HepG2 (cell line): ENCODE data around the gene SEMA3B. TPM values are rescaled to one million over a fixed set of nuclear protein-coding genes. Genes with fewer than 3 reads are reported as not detected.

ENCODE experiments used
- ARID4A ChIP-seq: sonication (generic); formaldehyde crosslinking; IDR thresholded peaks from 2 replicates; pipeline ENCODE4 v1.5.0; 2020; ENCODE audit warnings: mild to moderate bottlenecking, missing genetic modification reagents, borderline replicate concordance
- EED ChIP-seq: sonication (generic); formaldehyde crosslinking; IDR thresholded peaks from 2 replicates; pipeline ENCODE4 v1.5.0; 2020; ENCODE audit warnings: mild to moderate bottlenecking, missing genetic modification reagents
- FOXP1 ChIP-seq, 2 experiments: fragments of 450-650 bp in 1 of 2; IDR thresholded peaks; 2 replicates each; pipeline ENCODE4 v1.6.1; 2017 to 2018; ENCODE audit warnings: antibody characterized with exemption in 1 of 2
- HNF1B ChIP-seq: sonication (generic); formaldehyde crosslinking; IDR thresholded peaks from 2 replicates; pipeline ENCODE4 v1.5.1; 2020; ENCODE audit warnings: mild to moderate bottlenecking, moderate library complexity, missing genetic modification reagents
- MAFK ChIP-seq, 2 experiments: IDR thresholded peaks in 1 of 2; conservative IDR thresholded peaks in 1 of 2; 2 replicates each; pipeline ENCODE4 v1.6.1; 2011; ENCODE audit warnings: improper control_type of control experiment in 2 of 2, low read length in 2 of 2
- MIER3 ChIP-seq: IDR thresholded peaks from 2 replicates; pipeline ENCODE4 v1.6.1; 2016; ENCODE audit warnings: missing compliant biosample characterization, borderline replicate concordance
- MLXIP ChIP-seq: sonication (generic); formaldehyde crosslinking; IDR thresholded peaks from 2 replicates; pipeline ENCODE4 v1.9.0; 2021; ENCODE audit warnings: missing genetic modification reagents, borderline replicate concordance
- NCOA1 ChIP-seq: sonication (generic); formaldehyde crosslinking; IDR thresholded peaks from 2 replicates; pipeline ENCODE4 v1.9.0; 2021; ENCODE audit warnings: missing genetic modification reagents
- NFYB ChIP-seq: sonication (generic); formaldehyde crosslinking; IDR thresholded peaks from 2 replicates; pipeline ENCODE4 v1.4.0; 2020; ENCODE audit warnings: missing genetic modification reagents
- TOPORS ChIP-seq: sonication (generic); formaldehyde crosslinking; IDR thresholded peaks from 2 replicates; pipeline ENCODE4 v1.8.0; 2023; ENCODE audit warnings: mild to moderate bottlenecking, missing genetic modification reagents
- ZMYM3 ChIP-seq: sonication (generic); formaldehyde crosslinking; IDR thresholded peaks from 2 replicates; pipeline ENCODE4 v1.5.1; 2020; ENCODE audit warnings: mild to moderate bottlenecking, missing genetic modification reagents
- ZNF256 ChIP-seq: sonication (generic); formaldehyde crosslinking; conservative IDR thresholded peaks from 2 replicates; pipeline ENCODE4 v1.4.0; 2020; ENCODE audit warnings: missing genetic modification reagents
- ZSCAN9 ChIP-seq: IDR thresholded peaks from 2 replicates; pipeline ENCODE4 v1.6.1; 2016; ENCODE audit warnings: borderline replicate concordance
- polyA plus RNA-seq, 8 experiments: library from polyadenylated mRNA; depleted of rRNA in 3 of 8; stranded (reverse) in 7 of 8; unstranded in 1 of 8; fragments of >200 nt; fragmentation: Illumina TruSeq in 4 of 8; extraction: Trizol in 4 of 8; gene quantifications; 2 replicates each; pipeline versions ENCODE4 v1.2.1 to v1.2.3, GENCODE V29; 2011 to 2016; ENCODE audit warnings: low read depth in 4 of 8, missing spikeins in 1 of 8, mixed read lengths in 1 of 8; ENCODE audit not compliant: insufficient read depth in 1 of 8
- total RNA-seq, 5 experiments: library from RNA; depleted of rRNA; stranded (reverse); fragments of >200 nt; fragmentation: Illumina TruSeq; extraction: Trizol; gene quantifications; 2 replicates each; pipeline ENCODE4 v1.2.3, GENCODE V29; 2016; ENCODE audit warnings: low read depth in 1 of 5
- TF ChIP-seq, protein P1 (sequence below): sonication (generic); formaldehyde crosslinking; conservative IDR thresholded peaks from 2 replicates; pipeline ENCODE4 v1.4.0; 2020; ENCODE audit warnings: mild to moderate bottlenecking, missing genetic modification reagents, moderate library complexity

The SEMA3B gene
- total and polyA plus RNA-seq, 2 of the 13 experiments (the other 11 are each of a cell fraction or from before 2014, with no cell fraction given), result 93.2 to 158 TPM

GRCh38 chr3:50303013-50303815 is 34.3 kb downstream of the SEMA3B start, which contains the start of gene HYAL1 (continued):
- TF ChIP-seq, protein P1, sequence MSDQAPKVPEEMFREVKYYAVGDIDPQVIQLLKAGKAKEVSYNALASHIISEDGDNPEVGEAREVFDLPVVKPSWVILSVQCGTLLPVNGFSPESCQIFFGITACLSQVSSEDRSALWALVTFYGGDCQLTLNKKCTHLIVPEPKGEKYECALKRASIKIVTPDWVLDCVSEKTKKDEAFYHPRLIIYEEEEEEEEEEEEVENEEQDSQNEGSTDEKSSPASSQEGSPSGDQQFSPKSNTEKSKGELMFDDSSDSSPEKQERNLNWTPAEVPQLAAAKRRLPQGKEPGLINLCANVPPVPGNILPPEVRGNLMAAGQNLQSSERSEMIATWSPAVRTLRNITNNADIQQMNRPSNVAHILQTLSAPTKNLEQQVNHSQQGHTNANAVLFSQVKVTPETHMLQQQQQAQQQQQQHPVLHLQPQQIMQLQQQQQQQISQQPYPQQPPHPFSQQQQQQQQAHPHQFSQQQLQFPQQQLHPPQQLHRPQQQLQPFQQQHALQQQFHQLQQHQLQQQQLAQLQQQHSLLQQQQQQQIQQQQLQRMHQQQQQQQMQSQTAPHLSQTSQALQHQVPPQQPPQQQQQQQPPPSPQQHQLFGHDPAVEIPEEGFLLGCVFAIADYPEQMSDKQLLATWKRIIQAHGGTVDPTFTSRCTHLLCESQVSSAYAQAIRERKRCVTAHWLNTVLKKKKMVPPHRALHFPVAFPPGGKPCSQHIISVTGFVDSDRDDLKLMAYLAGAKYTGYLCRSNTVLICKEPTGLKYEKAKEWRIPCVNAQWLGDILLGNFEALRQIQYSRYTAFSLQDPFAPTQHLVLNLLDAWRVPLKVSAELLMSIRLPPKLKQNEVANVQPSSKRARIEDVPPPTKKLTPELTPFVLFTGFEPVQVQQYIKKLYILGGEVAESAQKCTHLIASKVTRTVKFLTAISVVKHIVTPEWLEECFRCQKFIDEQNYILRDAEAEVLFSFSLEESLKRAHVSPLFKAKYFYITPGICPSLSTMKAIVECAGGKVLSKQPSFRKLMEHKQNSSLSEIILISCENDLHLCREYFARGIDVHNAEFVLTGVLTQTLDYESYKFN (CRISPR knock-in tag), result peak; percentile 71; the same call in 1 of the 2 replicates
- TF ChIP-seq ZNF256, result peak; percentile 86; the same call in 1 of the 2 replicates
- TF ChIP-seq MIER3 (CRISPR knock-in tag), result peak; percentile 51; the same call in 1 of the 2 replicates
- peak; percentile 75 for TF ChIP-seq HNF1B (CRISPR knock-in tag)
- TF ChIP-seq ARID4A (CRISPR knock-in tag), result peak; percentile 76; the same call in 1 of the 2 replicates
- peak; percentile 80; the same call in 1 of the 2 replicates for TF ChIP-seq ZSCAN9 (CRISPR knock-in tag)
- TF ChIP-seq ZMYM3 (CRISPR knock-in tag), result no peak
- TF ChIP-seq TOPORS (CRISPR knock-in tag), result no peak
- TF ChIP-seq NCOA1 (CRISPR knock-in tag), result no peak
- no peak for TF ChIP-seq FOXP1 (IDR thresholded peaks at IDR 0.05)
- no peak for TF ChIP-seq FOXP1 (CRISPR knock-in tag; IDR thresholded peaks at IDR 0.05)
- TF ChIP-seq MAFK (conservative IDR thresholded peaks at IDR 0.05 in 1 of 2, IDR thresholded peaks at IDR 0.05 in 1 of 2; ENCODE audit: low read length in 2 of 2), result no peak
- TF ChIP-seq EED, result 0 out of 2 replicates have a peak, but pooled peaks have one; percentile 57
- TF ChIP-seq MLXIP (CRISPR knock-in tag), result 0 out of 2 replicates have a peak, but pooled peaks have one; percentile 28
- TF ChIP-seq NFYB (CRISPR knock-in tag), result peak; percentile 41; the same call in 1 of the 2 replicates
